ENCODE results near the gene TRAK2.

GRCh38 chr2:201448061-201448460 lies 3.2 kb downstream of the TRAK2 start:
- TF ChIP-seq MAX (CRISPR knock-in tag; IDR thresholded peaks at IDR 0.05) = no peak
- TF ChIP-seq, protein P1, sequence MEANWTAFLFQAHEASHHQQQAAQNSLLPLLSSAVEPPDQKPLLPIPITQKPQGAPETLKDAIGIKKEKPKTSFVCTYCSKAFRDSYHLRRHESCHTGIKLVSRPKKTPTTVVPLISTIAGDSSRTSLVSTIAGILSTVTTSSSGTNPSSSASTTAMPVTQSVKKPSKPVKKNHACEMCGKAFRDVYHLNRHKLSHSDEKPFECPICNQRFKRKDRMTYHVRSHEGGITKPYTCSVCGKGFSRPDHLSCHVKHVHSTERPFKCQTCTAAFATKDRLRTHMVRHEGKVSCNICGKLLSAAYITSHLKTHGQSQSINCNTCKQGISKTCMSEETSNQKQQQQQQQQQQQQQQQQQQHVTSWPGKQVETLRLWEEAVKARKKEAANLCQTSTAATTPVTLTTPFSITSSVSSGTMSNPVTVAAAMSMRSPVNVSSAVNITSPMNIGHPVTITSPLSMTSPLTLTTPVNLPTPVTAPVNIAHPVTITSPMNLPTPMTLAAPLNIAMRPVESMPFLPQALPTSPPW (CRISPR knock-in tag; IDR thresholded peaks at IDR 0.05) = no peak
- no peak for TF ChIP-seq KDM1A (IDR thresholded peaks at IDR 0.05)
- TF ChIP-seq TAF1 (IDR thresholded peaks at IDR 0.05; ENCODE audit: control insufficient read depth, extremely low read depth, insufficient read depth, low read length, severe bottlenecking) = no peak
- TF ChIP-seq TCF7L2 (IDR thresholded peaks at IDR 0.05; ENCODE audit: low read depth, low read length) = no peak
- TF ChIP-seq ZNF140 (CRISPR knock-in tag; IDR thresholded peaks at IDR 0.05) = no peak
- TF ChIP-seq CTCF (IDR thresholded peaks at IDR 0.05 in 2 of 3, conservative IDR thresholded peaks at IDR 0.05 in 1 of 3; ENCODE audit: insufficient read depth in 2 of 3, low read depth in 1 of 3, low read length in 3 of 3) = no peak
- no peak for TF ChIP-seq HDAC2 (IDR thresholded peaks at IDR 0.05)
- no peak for TF ChIP-seq LEF1 (IDR thresholded peaks at IDR 0.05)
- TF ChIP-seq, protein P2, sequence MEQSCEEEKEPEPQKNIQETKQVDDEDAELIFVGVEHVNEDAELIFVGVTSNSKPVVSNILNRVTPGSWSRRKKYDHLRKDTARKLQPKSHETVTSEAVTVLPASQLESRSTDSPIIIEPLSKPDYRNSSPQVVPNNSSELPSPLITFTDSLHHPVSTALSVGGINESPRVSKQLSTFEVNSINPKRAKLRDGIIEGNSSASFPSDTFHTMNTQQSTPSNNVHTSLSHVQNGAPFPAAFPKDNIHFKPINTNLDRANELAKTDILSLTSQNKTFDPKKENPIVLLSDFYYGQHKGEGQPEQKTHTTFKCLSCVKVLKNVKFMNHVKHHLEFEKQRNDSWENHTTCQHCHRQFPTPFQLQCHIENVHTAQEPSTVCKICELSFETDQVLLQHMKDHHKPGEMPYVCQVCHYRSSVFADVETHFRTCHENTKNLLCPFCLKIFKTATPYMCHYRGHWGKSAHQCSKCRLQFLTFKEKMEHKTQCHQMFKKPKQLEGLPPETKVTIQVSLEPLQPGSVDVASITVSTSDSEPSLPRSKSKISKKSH (CRISPR knock-in tag; IDR thresholded peaks at IDR 0.05) = no peak
- TF ChIP-seq ZSCAN29 (IDR thresholded peaks at IDR 0.05) = no peak
- no peak for TF ChIP-seq PPARD (CRISPR knock-in tag; IDR thresholded peaks at IDR 0.05)
- no peak for TF ChIP-seq CTBP1 (IDR thresholded peaks at IDR 0.05; ENCODE audit: borderline replicate concordance)

Data from K562 (cell line).